IMR-90 (cell line): Measurements from ENCODE around the gene WWC1. TPM values are rescaled to one million over a fixed set of nuclear protein-coding genes. Genes with fewer than 3 reads are reported as not detected.

Source experiments
- ATAC-seq: fragments of 200-7000 bp; cut with Tn5 transposase; 2 replicates; pipeline ENCODE4 v1.9.1; 2020; ENCODE audit warnings: low read depth, mild to moderate bottlenecking, moderate library complexity
- BruUV-seq: library from RNA; stranded (reverse); fragments of 400-500 nt; replicated peaks from 2 replicates; lab custom pipeline; 2021; lab: Mats Ljungman, UMichigan
- CTCF ChIA-PET: fragments of 300-600 bp; formaldehyde crosslinking; extraction: SDS; loops from one replicate; lab custom pipeline; 2021; ENCODE audit warnings: antibody characterized with exemption; lab: Yijun Ruan, JAX
- POLR2A ChIA-PET: fragments of 300-600 bp; sonication (Branson Sonifier 250); formaldehyde crosslinking; loops from one replicate; lab custom pipeline; 2022; ENCODE audit warnings: antibody characterized with exemption; ENCODE audit not compliant: unreplicated experiment; lab: Charles Lee
- DNase-seq: peaks from one replicate; pipeline ENCODE4 v3.0.0; 2013
- H2AFZ ChIP-seq: replicated peaks from 2 replicates; pipeline ENCODE3; 2013; ENCODE audit warnings: low read length, mild to moderate bottlenecking; ENCODE audit not compliant: poor library complexity
- H2AK5ac ChIP-seq: 2 replicates; pipeline ENCODE4 v1.6.1; 2013; ENCODE audit warnings: low read depth, low read length, inconsistent platforms
- H2AK9ac ChIP-seq: replicated peaks from 2 replicates; pipeline ENCODE3; 2013; ENCODE audit warnings: mild to moderate bottlenecking, low read depth, low read length, moderate library complexity; ENCODE audit not compliant: poor library complexity
- H2BK120ac ChIP-seq: 2 replicates; pipeline ENCODE4 v1.6.1; 2013; ENCODE audit warnings: low read depth, low read length, inconsistent platforms
- H2BK15ac ChIP-seq: 3 replicates; pipeline ENCODE4 v1.6.1; 2013; ENCODE audit warnings: low read depth, low read length, inconsistent platforms
- H2BK20ac ChIP-seq: 2 replicates; pipeline ENCODE4 v1.6.1; 2013; ENCODE audit warnings: low read depth, mild to moderate bottlenecking, inconsistent platforms, low read length, moderate library complexity
- H2BK5ac ChIP-seq: 2 replicates; pipeline ENCODE4 v1.6.1; 2013; ENCODE audit warnings: mild to moderate bottlenecking, low read depth, low read length, inconsistent platforms; ENCODE audit not compliant: poor library complexity, severe bottlenecking
- H3K14ac ChIP-seq: replicated peaks from 2 replicates; pipeline ENCODE4 v1.6.1; 2013; ENCODE audit warnings: low read depth, low read length, inconsistent platforms
- H3K18ac ChIP-seq: 2 replicates; pipeline ENCODE4 v1.6.1; 2013; ENCODE audit warnings: low read depth, low read length, control low read depth
- H3K23ac ChIP-seq: 2 replicates; pipeline ENCODE4 v1.6.1; 2013; ENCODE audit warnings: low read depth, low read length, inconsistent platforms
- H3K27ac ChIP-seq: 2 replicates; pipeline ENCODE4 v1.5.1; 2013; ENCODE audit warnings: mild to moderate bottlenecking, control low read depth, low read length; ENCODE audit not compliant: insufficient read depth
- H3K27me3 ChIP-seq: 2 replicates; pipeline ENCODE4 v1.6.1; 2013; ENCODE audit warnings: low read length; ENCODE audit not compliant: control insufficient read depth, insufficient read depth
- H3K36me3 ChIP-seq: 2 replicates; pipeline ENCODE4 v1.6.1; 2013; ENCODE audit warnings: low read length, mixed read lengths; ENCODE audit not compliant: control insufficient read depth, insufficient read depth
- H3K4ac ChIP-seq: 2 replicates; pipeline ENCODE4 v1.6.1; 2013; ENCODE audit warnings: low read depth, low read length, inconsistent platforms
- H3K4me1 ChIP-seq: 2 replicates; pipeline ENCODE4 v1.6.1; 2013; ENCODE audit warnings: low read length, mixed read lengths; ENCODE audit not compliant: control insufficient read depth, insufficient read depth
- H3K4me2 ChIP-seq: 2 replicates; pipeline ENCODE4 v1.6.1; 2013; ENCODE audit warnings: low read depth, mild to moderate bottlenecking, control low read depth, low read length, moderate library complexity
- H3K4me3 ChIP-seq: 2 replicates; pipeline ENCODE4 v1.5.1; 2013; ENCODE audit warnings: low read depth, mild to moderate bottlenecking, control low read depth, low read length, moderate library complexity; ENCODE audit not compliant: insufficient read depth
- H3K56ac ChIP-seq: 2 replicates; pipeline ENCODE4 v1.6.1; 2013; ENCODE audit warnings: low read length, inconsistent platforms; ENCODE audit not compliant: insufficient read depth; ENCODE audit errors: extremely low read depth
- H3K79me1 ChIP-seq, 2 experiments: 2 replicates each; pipeline ENCODE4 v1.6.1; 2013; ENCODE audit warnings: low read length in 2 of 2, inconsistent platforms in 1 of 2, low read depth in 1 of 2
- H3K9ac ChIP-seq: 2 replicates; pipeline ENCODE4 v1.6.1; 2013; ENCODE audit warnings: low read depth, low read length, control low read depth
- H3K9me1 ChIP-seq: 2 replicates; pipeline ENCODE4 v1.6.1; 2013; ENCODE audit warnings: low read length, inconsistent platforms; ENCODE audit not compliant: insufficient read depth
- H3K9me3 ChIP-seq: 2 replicates; pipeline ENCODE4 v1.6.1; 2013; ENCODE audit warnings: low read length; ENCODE audit not compliant: control insufficient read depth, insufficient read depth
- H4K20me1 ChIP-seq: 2 replicates; pipeline ENCODE4 v1.6.1; 2013; ENCODE audit warnings: low read length, inconsistent platforms; ENCODE audit not compliant: insufficient read depth
- H4K5ac ChIP-seq: 2 replicates; pipeline ENCODE4 v1.6.1; 2013; ENCODE audit warnings: mild to moderate bottlenecking, low read depth, low read length, control low read depth
- H4K8ac ChIP-seq, 2 experiments: 2 replicates each; pipeline ENCODE4 v1.6.1; 2013; ENCODE audit warnings: low read depth in 2 of 2, low read length in 2 of 2, control low read depth in 1 of 2, inconsistent platforms in 1 of 2
- H4K91ac ChIP-seq: 2 replicates; pipeline ENCODE4 v1.6.1; 2013; ENCODE audit warnings: low read depth, low read length, inconsistent platforms; ENCODE audit not compliant: insufficient read depth
- CEBPB ChIP-seq: IDR thresholded peaks from 2 replicates; pipeline ENCODE4 v1.6.1; 2012; ENCODE audit warnings: low read depth, low read length, improper control_type of control experiment
- CHD1 ChIP-seq: IDR thresholded peaks from 2 replicates; pipeline ENCODE4 v1.6.1; 2012; ENCODE audit warnings: low read depth, low read length, improper control_type of control experiment
- FOS ChIP-seq: fragments of 150-350 bp; IDR thresholded peaks from 2 replicates; pipeline ENCODE4 v1.6.1; 2016; ENCODE audit warnings: low read depth, low read length
- MAFK ChIP-seq: IDR thresholded peaks from 2 replicates; pipeline ENCODE4 v1.6.1; 2012; ENCODE audit warnings: low read depth, low read length, improper control_type of control experiment
- MAZ ChIP-seq: IDR thresholded peaks from 2 replicates; pipeline ENCODE4 v1.6.1; 2012; ENCODE audit warnings: low read depth, mild to moderate bottlenecking, low read length, improper control_type of control experiment, moderate library complexity, borderline replicate concordance
- NFE2L2 ChIP-seq: fragments of 150-350 bp; IDR thresholded peaks from 2 replicates; pipeline ENCODE4 v1.6.1; 2016; ENCODE audit warnings: low read depth, mild to moderate bottlenecking, low read length
- POLR2A ChIP-seq: IDR thresholded peaks from 2 replicates; pipeline ENCODE4 v1.6.1; 2012; ENCODE audit warnings: mild to moderate bottlenecking, low read depth, low read length
- RAD21 ChIP-seq: IDR thresholded peaks from 2 replicates; pipeline ENCODE4 v1.6.1; 2012; ENCODE audit warnings: low read length, improper control_type of control experiment
- RCOR1 ChIP-seq: IDR thresholded peaks from 2 replicates; pipeline ENCODE4 v1.6.1; 2012; ENCODE audit warnings: mild to moderate bottlenecking, low read length, improper control_type of control experiment; ENCODE audit not compliant: insufficient replicate concordance
- RFX5 ChIP-seq: IDR thresholded peaks from 2 replicates; pipeline ENCODE4 v1.8.0; 2012; ENCODE audit warnings: low read depth, mild to moderate bottlenecking, low read length, moderate library complexity
- SMC3 ChIP-seq: fragments of 150-350 bp; IDR thresholded peaks from 2 replicates; pipeline ENCODE4 v1.6.1; 2016; ENCODE audit warnings: low read depth, mild to moderate bottlenecking, antibody characterized with exemption, low read length, moderate library complexity
- USF2 ChIP-seq: fragments of 150-350 bp; IDR thresholded peaks from 2 replicates; pipeline ENCODE4 v1.6.1; 2017; ENCODE audit warnings: mild to moderate bottlenecking, antibody characterized with exemption, low read length, low read depth
- WGBS, 2 experiments: methylation state at CpG; one replicate each; pipeline versions ENCODE4 v1.1.5 to v1.1.7; 2013; ENCODE audit warnings: missing lambda C conversion rate in 2 of 2; ENCODE audit not compliant: insufficient read length in 1 of 2; ENCODE audit errors: extremely low coverage in 2 of 2; 5-methylcytosine and 5-hydroxymethylcytosine counted together
- dilution Hi-C: fragments of 300-500 bp; cut with HindIII; formaldehyde crosslinking; loops from one replicate; pipeline ENCODE4 v1.14.3; 2018; ENCODE audit warnings: low sequenced_read_pairs; ENCODE audit not compliant: unreplicated experiment
- in situ Hi-C: fragments of 300-500 bp; cut with MboI; formaldehyde crosslinking; loops from 3 replicates; pipeline ENCODE4 v1.14.3; 2019; ENCODE audit warnings: low sequenced_read_pairs, inconsistent platforms, mixed read lengths
- intact Hi-C: fragments of 100-400 bp; cut with micrococcal nuclease; formaldehyde crosslinking; loops from 2 replicates; pipeline ENCODE4 v1.10.0; 2022
- polyA plus RNA-seq, 3 experiments: library from polyadenylated mRNA; depleted of rRNA; stranded (reverse); fragments of >200 nt; gene quantifications; 2 replicates each; pipeline ENCODE4 v1.2.3, GENCODE V29; 2012; ENCODE audit warnings: low replicate concordance in 1 of 3
- total RNA-seq: library from RNA; depleted of rRNA; stranded (reverse); fragments of >200 nt; gene quantifications from 2 replicates; pipeline ENCODE4 v1.2.3, GENCODE V29; 2012

WWC1 gene
- total and polyA plus RNA-seq, 2 of the 4 experiments (the other 2 are of a cell fraction), result 9.1 to 10.3 TPM

DNA sequence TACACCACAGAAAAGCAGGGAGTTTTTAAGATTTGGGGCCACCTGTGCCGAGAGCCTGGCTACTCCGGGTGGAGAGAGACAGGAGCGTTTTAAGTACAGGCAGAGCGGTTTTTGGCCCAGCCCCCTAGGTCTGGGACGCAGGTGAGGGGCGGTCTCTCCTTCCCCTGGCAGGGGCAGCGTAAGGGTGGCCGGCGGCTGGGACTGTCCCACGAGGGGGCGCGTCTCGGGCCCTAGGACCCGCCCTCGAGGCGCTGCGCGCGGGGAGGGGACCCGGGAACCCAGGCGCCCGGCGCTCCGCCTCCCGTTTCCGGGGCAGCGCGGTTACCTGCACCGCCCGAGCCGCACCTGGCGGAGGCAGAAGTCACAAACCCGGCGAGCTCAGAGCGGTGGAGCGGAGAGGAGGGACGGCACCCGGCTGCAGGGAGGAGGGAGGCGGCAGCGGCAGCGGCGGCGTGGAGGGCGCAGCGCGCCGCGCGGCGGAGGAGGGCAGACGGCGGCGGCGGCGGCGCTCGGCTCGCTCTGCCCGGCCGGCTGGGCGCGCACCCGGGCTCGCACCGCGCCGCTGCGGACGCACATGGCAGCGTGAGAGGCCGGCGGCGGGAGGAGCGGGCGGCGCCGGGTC lies at the start of gene WWC1 (continued):
- TF ChIP-seq USF2 (no peak), NFE2L2 (no peak), MAZ (no peak; the same call in 1 of the 2 replicates), MAFK (no peak)

DNA sequence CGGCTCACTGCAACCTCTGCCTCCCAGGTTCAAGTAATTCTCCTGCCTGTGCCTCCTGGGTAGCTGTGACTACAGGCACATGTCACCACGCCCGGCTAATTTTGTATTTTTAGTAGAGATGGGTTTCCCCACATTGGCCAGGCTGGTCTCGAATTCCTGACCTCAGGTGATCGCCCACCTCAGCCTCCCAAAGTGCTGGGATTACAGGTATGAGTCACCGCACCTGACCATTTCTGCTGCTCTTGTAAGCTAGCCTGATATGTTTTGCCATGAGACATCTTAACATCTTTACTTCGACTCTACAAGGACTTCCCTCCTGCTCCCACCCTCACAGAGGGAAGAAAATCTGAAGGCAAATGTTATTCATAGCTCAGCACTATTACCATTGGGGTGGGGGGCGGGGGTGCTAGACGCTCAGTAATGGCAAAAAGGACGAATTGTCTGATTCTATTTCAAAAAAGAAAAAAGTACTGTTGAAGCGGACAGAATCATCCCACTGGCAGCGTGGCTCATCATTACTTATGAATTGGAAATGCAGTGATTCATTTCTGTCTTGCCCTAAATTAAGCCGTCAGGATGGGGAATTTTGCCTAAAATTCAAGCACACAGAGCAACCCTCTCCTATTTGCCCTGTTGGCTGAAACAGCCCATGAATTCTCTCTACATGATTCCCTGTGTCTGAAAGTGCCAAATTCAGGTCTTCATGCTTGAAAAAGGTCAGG lies 46.4 kb upstream of the WWC1 start:
- dilution Hi-C loops, result no loop called here
- H3K14ac ChIP-seq, result no peak overlapping the region
- no peak overlapping the region for H4K8ac ChIP-seq
- H4K91ac ChIP-seq, result no peak overlapping the region
- H3K18ac ChIP-seq, result no peak overlapping the region
- no peak overlapping the region for H4K5ac ChIP-seq
- no peak overlapping the region for H2AK9ac ChIP-seq
- H3K79me1 ChIP-seq, result no peaks in the 10 kb centered on the region
- POLR2A ChIA-PET, result no interaction called here
- CTCF ChIA-PET, result no interaction called here
- no peaks in the 10 kb centered on the region; the same call in 1 of the 2 replicates for H3K9me3 ChIP-seq
- no peak overlapping the region for H3K4me2 ChIP-seq
- no peaks in the 10 kb centered on the region for H3K4me1 ChIP-seq
- H2BK5ac ChIP-seq, result no peak overlapping the region
- no peak for DNase-seq
- H2AFZ ChIP-seq, result no peak overlapping the region
- no TSS peak for BruUV-seq
- H3K4me3 ChIP-seq, result no peak overlapping the region
- H3K56ac ChIP-seq, result no peak overlapping the region
- WGBS, 2 experiments, result no CpG with 5 or more reads among the region's 13 CpGs
- H3K9me1 ChIP-seq, result no peaks in the 10 kb centered on the region
- no peaks in the 10 kb centered on the region for H3K27me3 ChIP-seq
- no peak overlapping the region for H3K23ac ChIP-seq
- no peaks in the 10 kb centered on the region for H3K36me3 ChIP-seq
- no peak overlapping the region for H2BK15ac ChIP-seq
- no peak overlapping the region for H2AK5ac ChIP-seq
- H2BK120ac ChIP-seq, result no peak overlapping the region
- intact Hi-C loops, result no loop called here
- H3K27ac ChIP-seq, result no peak overlapping the region
- H3K4ac ChIP-seq, result no peak overlapping the region
- no peak overlapping the region for H3K9ac ChIP-seq
- in situ Hi-C loops, result no loop called here
- no peaks in the 10 kb centered on the region for H4K20me1 ChIP-seq
- no peak for ATAC-seq
- H2BK20ac ChIP-seq, result no peak overlapping the region
- TF ChIP-seq RAD21, result no peak
- no peak for TF ChIP-seq USF2
- no peak for TF ChIP-seq RCOR1
- TF ChIP-seq NFE2L2, result no peak
- TF ChIP-seq CEBPB, result no peak
- no peak for TF ChIP-seq FOS
- TF ChIP-seq CHD1, result no peak
- no peak for TF ChIP-seq MAFK
- no peak for TF ChIP-seq SMC3
- no peak for TF ChIP-seq MAZ
- TF ChIP-seq POLR2A, result no peak
- no peak for TF ChIP-seq RFX5
